Measurements from ENCODE around the gene MARVELD3. TPM values are rescaled to one million over a fixed set of nuclear protein-coding genes. Genes with fewer than 3 reads are reported as not detected.
"Not testable (repeated sequence)": the region's sequence is repeated elsewhere in the genome, so short reads cannot be mapped to it uniquely, and the experiment has no call there.

The MARVELD3 gene
- polyA plus RNA-seq, 1 of the 3 experiments (the other 2 are of a cell fraction) = not detected

GRCh38 chr16:71681360-71681759, 55.4 kb downstream of the MARVELD3 start:
- Histone ChIP-seq H3K4me2 (no peak overlapping the region), H2AFZ (ENCODE audit: low read depth) (no peak overlapping the region), H3K4me1 (ENCODE audit: control insufficient read depth in 1 of 2, insufficient read depth in 2 of 2, low read depth in 1 of 2, low read length in 1 of 2) (no peaks in the 10 kb centered on the region), H4K20me1 (ENCODE audit: insufficient read depth) (no peaks in the 10 kb centered on the region), H3K4me3 (ENCODE audit: low read depth in 2 of 2, low read length in 1 of 2) (no peak overlapping the region), H3K9ac (no peak overlapping the region), H3K79me2 (ENCODE audit: insufficient read depth) (no peaks in the 10 kb centered on the region; the same call in 1 of the 2 replicates), H3K27ac (ENCODE audit: low read depth in 2 of 2, low read length in 1 of 2) (no peak overlapping the region), H3K36me3 (replicated peaks in 1 of 2; ENCODE audit: control insufficient read depth in 1 of 2, insufficient read depth in 2 of 2, low read length in 1 of 2) (peaks cover 40 to 63% of the 10 kb centered on the region in 2 experiments), H3F3A (replicated peaks; ENCODE audit: insufficient read depth) (no peaks in the 10 kb centered on the region), H3K9me2 (no peaks in the 10 kb centered on the region), H3K9me3 (no peaks in the 10 kb centered on the region), H3K27me3 (ENCODE audit: insufficient read depth) (no peaks in the 10 kb centered on the region)
- 88% methylated on average over 2 of the region's 2 CpGs for WGBS (ENCODE audit: low lambda C conversion rate)
- DNase-seq = no peak
- ChIA-PET CTCF (no interaction called here), POLR2A (no interaction called here)
- TF ChIP-seq POLR2AphosphoS5 (IDR thresholded peaks at IDR 0.05; ENCODE audit: low read depth, low read length) (no peak), YY1 (IDR thresholded peaks at IDR 0.05; ENCODE audit: low read depth) (no peak), FOXJ3 (CRISPR knock-in tag; IDR thresholded peaks at IDR 0.05) (no peak), ZBTB33 (IDR thresholded peaks at IDR 0.05; ENCODE audit: borderline replicate concordance, low read depth) (no peak), USF1 (IDR thresholded peaks at IDR 0.05; ENCODE audit: borderline replicate concordance, low read depth) (no peak), RXRA (IDR thresholded peaks at IDR 0.05; ENCODE audit: borderline replicate concordance, low read depth) (no peak), RCOR1 (IDR thresholded peaks at IDR 0.05; ENCODE audit: low read length) (no peak), IRF3 (IDR thresholded peaks at IDR 0.05; ENCODE audit: low read depth, low read length) (no peak), ELF1 (IDR thresholded peaks at IDR 0.05) (no peak), GABPA (IDR thresholded peaks at IDR 0.05; ENCODE audit: low read depth) (no peak), FOXM1 (IDR thresholded peaks at IDR 0.05; ENCODE audit: low read depth) (no peak), JUND (IDR thresholded peaks at IDR 0.05) (no peak), REST (IDR thresholded peaks at IDR 0.05; ENCODE audit: low read depth, low read length) (no peak), NFIC (IDR thresholded peaks at IDR 0.05; ENCODE audit: borderline replicate concordance) (no peak)

GRCh38 chr16:71684280-71684679, 58.3 kb downstream of the MARVELD3 start:
- H3K9ac ChIP-seq; H3K79me2 ChIP-seq (ENCODE audit: insufficient read depth); H4K20me1 ChIP-seq (ENCODE audit: insufficient read depth); H3K4me2 ChIP-seq; DNase-seq; H3F3A ChIP-seq (replicated peaks; ENCODE audit: insufficient read depth); H3K4me1 ChIP-seq (ENCODE audit: control insufficient read depth in 1 of 2, insufficient read depth in 2 of 2, low read depth in 1 of 2, low read length in 1 of 2); H2AFZ ChIP-seq (ENCODE audit: low read depth); H3K4me3 ChIP-seq (ENCODE audit: low read depth in 2 of 2, low read length in 1 of 2); POLR2A ChIA-PET; CTCF ChIA-PET; H3K9me3 ChIP-seq; H3K9me2 ChIP-seq; H3K27ac ChIP-seq (ENCODE audit: low read depth in 2 of 2, low read length in 1 of 2); H3K27me3 ChIP-seq (ENCODE audit: insufficient read depth): not testable (repeated sequence)
- H3K36me3 ChIP-seq (replicated peaks in 1 of 2; ENCODE audit: control insufficient read depth in 1 of 2, insufficient read depth in 2 of 2, low read length in 1 of 2) = peaks cover 37 to 58% of the 10 kb centered on the region in 2 experiments
- 95% methylated on average over 12 of the region's 12 CpGs for WGBS (ENCODE audit: low lambda C conversion rate)

Data from SK-N-SH (cell line).